ENCODE results near the gene TM2D1. TPM values are rescaled to one million over a fixed set of nuclear protein-coding genes. Genes with fewer than 3 reads are reported as not detected.
A peak's percentile ranks its signal among the peaks of the same experiment; 100 is the strongest.
"Not testable (repeated sequence)": the region's sequence is repeated elsewhere in the genome, so short reads cannot be mapped to it uniquely, and the experiment has no call there.

TM2D1 gene
- total and polyA plus RNA-seq, 10 donors, result 17.0 to 68.6 (median 46.3) TPM

DNA sequence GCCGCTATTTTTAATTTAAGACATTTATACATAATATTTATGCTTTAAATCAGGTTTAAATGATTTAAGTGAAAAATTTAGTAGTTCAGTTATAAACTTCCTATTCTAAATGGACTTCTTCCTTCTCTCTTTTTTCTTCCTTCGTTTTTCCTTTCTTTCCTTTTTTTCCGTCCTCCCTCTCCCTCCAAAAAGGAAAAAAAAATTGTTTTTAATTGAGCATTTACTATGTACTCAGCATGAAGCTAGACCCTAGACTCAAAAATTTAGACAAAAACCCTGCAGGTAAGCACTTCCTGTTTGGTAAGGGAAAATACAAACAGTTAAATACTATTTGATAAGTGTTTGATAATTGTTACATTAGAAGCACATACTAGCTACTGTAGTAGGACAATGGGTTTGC, 2.6 kb upstream of the TM2D1 start:
- no peaks in the 10 kb centered on the region for H3K9me3 ChIP-seq
- 69 to 84% (median 70%) methylated on average over 3 of the region's 3 CpGs for WGBS, 5 donors
- H3K36me3 ChIP-seq, result peaks cover 0 to 3% (median 0%) of the 10 kb centered on the region in 6 donors
- no peaks in the 10 kb centered on the region for H3K27me3 ChIP-seq (replicated peaks in 1 of 7)
- TF ChIP-seq POLR2AphosphoS5 (IDR thresholded peaks at IDR 0.05) (no peak), POLR2A (IDR thresholded peaks at IDR 0.05) (no peak)
- TF ChIP-seq, protein P1, sequence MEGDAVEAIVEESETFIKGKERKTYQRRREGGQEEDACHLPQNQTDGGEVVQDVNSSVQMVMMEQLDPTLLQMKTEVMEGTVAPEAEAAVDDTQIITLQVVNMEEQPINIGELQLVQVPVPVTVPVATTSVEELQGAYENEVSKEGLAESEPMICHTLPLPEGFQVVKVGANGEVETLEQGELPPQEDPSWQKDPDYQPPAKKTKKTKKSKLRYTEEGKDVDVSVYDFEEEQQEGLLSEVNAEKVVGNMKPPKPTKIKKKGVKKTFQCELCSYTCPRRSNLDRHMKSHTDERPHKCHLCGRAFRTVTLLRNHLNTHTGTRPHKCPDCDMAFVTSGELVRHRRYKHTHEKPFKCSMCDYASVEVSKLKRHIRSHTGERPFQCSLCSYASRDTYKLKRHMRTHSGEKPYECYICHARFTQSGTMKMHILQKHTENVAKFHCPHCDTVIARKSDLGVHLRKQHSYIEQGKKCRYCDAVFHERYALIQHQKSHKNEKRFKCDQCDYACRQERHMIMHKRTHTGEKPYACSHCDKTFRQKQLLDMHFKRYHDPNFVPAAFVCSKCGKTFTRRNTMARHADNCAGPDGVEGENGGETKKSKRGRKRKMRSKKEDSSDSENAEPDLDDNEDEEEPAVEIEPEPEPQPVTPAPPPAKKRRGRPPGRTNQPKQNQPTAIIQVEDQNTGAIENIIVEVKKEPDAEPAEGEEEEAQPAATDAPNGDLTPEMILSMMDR (IDR thresholded peaks at IDR 0.05 in 8 of 11, conservative IDR thresholded peaks at IDR 0.05 in 3 of 11), result no peak
- no peak overlapping the region for H3K4me3 ChIP-seq
- H3K27ac ChIP-seq, result no peak overlapping the region
- no peak for DNase-seq
- peaks cover 13 to 36% (median 26%) of the 10 kb centered on the region in 6 donors for H3K4me1 ChIP-seq
- intact Hi-C loops (cut with DNase I; ENCODE audit: low total_unique reads), result no loop called here

DNA sequence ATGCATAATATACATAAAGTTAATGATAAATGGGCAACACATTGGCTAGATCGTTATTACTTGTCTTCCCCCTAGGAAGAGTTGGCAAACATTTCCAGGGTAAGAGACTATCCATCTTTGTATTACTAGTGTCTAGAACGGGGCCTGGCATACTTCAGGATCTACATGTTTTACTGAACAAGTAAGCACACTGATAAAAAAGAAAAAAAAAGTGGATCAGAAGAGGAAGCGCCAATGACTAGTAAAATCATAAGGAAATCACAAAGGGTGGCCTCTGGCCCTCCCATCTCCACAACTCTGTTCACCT, 482 bp downstream of the TM2D1 start:
- H3K9me3 ChIP-seq, result no peaks in the 10 kb centered on the region
- H3K4me1 ChIP-seq, result peaks cover 13 to 62% (median 35%) of the 10 kb centered on the region in 6 donors
- H3K4me3 ChIP-seq, result peak overlapping the region; percentile 70 to 96 (median 86)
- TF ChIP-seq POLR2A (IDR thresholded peaks at IDR 0.05), result no peak
- TF ChIP-seq, protein P1 (IDR thresholded peaks at IDR 0.05 in 8 of 11, conservative IDR thresholded peaks at IDR 0.05 in 3 of 11), result no peak
- TF ChIP-seq POLR2AphosphoS5 (IDR thresholded peaks at IDR 0.05), result no peak
- peaks cover 0 to 26% (median 11%) of the 10 kb centered on the region in 6 donors for H3K36me3 ChIP-seq
- WGBS, 5 donors, result 0 to 6% (median 1%) methylated on average over 3 of the region's 3 CpGs
- DNase-seq, result no peak
- intact Hi-C loops (cut with DNase I; ENCODE audit: low total_unique reads), result no loop called here
- peak overlapping the region; percentile 80 to 97 (median 93) for H3K27ac ChIP-seq
- no peaks in the 10 kb centered on the region for H3K27me3 ChIP-seq (replicated peaks in 1 of 7)

DNA sequence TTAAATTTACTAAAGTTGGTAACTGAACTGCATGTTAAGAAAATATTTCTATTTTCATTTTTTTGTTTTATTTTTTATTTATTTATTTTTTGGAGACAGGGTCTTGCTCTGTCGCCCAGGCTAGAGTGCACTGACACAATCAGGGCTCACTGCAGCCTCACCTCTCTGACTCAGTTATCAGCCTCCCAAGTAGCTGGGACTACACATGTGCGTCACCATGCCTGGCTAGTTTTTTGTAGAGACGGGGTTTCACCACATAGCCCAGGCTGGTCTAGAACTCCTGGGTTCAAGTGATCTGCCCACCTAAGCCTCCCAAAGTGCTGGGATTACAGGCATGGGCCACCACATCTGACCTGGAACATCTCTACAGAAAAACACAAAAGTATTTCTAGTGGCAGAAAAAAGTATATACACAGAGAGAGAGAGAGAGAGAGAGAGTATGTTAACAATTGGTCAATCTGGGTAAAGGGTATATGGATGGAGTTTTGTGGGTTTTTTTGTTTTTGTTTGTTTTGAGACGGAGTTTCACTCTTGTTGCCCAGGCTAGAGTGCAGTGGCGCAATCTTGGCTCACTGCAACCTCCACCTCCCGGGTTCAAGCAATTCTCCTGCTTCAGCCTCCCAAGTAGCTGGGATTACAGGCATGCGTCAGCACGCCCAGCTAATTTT, 5.8 kb downstream of the TM2D1 start:
- H3K4me3 ChIP-seq; H3K27ac ChIP-seq; H3K9me3 ChIP-seq; DNase-seq; intact Hi-C loops (cut with DNase I; ENCODE audit: low total_unique reads); H3K27me3 ChIP-seq (replicated peaks in 1 of 7): not testable (repeated sequence)
- Histone ChIP-seq H3K4me1 (peaks cover 10 to 73% (median 24%) of the 10 kb centered on the region in 6 donors), H3K36me3 (peaks cover 0 to 67% (median 15%) of the 10 kb centered on the region in 6 donors)
- WGBS, 5 donors, result 90 to 96% (median 93%) methylated on average over 8 of the region's 8 CpGs

DNA sequence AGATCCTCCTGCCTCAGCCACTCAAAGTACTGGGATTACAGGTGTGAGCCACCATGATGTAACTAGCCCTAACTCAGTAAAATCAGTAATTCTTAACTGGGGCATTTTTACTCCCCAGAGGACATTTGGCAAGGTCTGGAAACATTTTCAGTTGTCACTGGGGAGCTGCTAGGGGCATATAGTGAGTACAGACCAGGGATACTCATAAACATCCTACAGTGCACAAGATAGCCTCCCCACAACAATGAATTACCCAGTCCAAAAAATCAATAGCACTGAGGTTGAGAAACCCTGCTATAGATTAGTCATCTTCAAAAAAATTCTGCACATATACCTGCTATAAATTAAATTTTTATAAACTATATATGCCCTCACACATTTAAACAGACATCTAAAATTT, 13.0 kb downstream of the TM2D1 start:
- Histone ChIP-seq H3K9me3 (no peaks in the 10 kb centered on the region), H3K36me3 (peaks cover 3 to 72% (median 25%) of the 10 kb centered on the region in 6 donors), H3K4me3 (no peak overlapping the region), H3K4me1 (peaks cover 0 to 12% (median 0%) of the 10 kb centered on the region in 6 donors), H3K27me3 (replicated peaks in 1 of 7) (no peaks in the 10 kb centered on the region), H3K27ac (no peak overlapping the region)
- DNase-seq, result no peak
- intact Hi-C loops (cut with DNase I; ENCODE audit: low total_unique reads), result no loop called here
- no peak for TF ChIP-seq POLR2A (IDR thresholded peaks at IDR 0.05)
- TF ChIP-seq POLR2AphosphoS5 (IDR thresholded peaks at IDR 0.05), result no peak

DNA sequence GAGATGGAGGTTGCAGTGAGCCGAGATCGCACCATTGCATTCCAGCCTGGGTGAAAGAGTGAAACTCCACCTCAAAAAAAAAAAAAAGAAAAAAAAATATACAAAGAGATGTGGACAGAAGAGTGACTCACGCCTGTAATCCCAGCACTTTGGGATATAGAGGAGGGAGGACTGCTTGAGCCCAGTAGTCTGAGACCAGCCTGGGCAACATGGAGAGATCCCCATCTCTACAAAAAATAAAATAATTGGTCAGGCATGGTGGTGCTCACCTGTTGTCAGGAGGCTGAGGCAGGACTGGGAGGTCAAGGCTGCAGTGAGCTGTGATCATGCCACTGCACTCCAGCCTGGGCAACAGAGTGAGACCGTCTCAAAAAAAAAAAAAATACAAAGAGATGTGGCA, 13.7 kb downstream of the TM2D1 start:
- Histone ChIP-seq H3K4me1 (peaks cover 0 to 12% (median 0%) of the 10 kb centered on the region in 6 donors), H3K36me3 (peaks cover 5 to 74% (median 32%) of the 10 kb centered on the region in 6 donors)
- 90 to 98% (median 93%) methylated on average over 4 of the region's 4 CpGs for WGBS, 5 donors
- H3K4me3 ChIP-seq; H3K27me3 ChIP-seq (replicated peaks in 1 of 7); H3K27ac ChIP-seq; intact Hi-C loops (cut with DNase I; ENCODE audit: low total_unique reads); DNase-seq; H3K9me3 ChIP-seq: not testable (repeated sequence)
